22Rv1 (cell line): Measurements from ENCODE around the gene STOM.

Experiments
- ZFX ChIP-seq: fragments of 450-650 bp; IDR thresholded peaks from 2 replicates; pipeline ENCODE4 v1.6.1; 2017; ENCODE audit warnings: antibody characterized with exemption, borderline replicate concordance
- TF ChIP-seq, protein P1 (sequence below): fragments of 450-650 bp; IDR thresholded peaks from 2 replicates; pipeline ENCODE4 v1.5.1; 2017; ENCODE audit warnings: mild to moderate bottlenecking

- TF ChIP-seq, protein P1, sequence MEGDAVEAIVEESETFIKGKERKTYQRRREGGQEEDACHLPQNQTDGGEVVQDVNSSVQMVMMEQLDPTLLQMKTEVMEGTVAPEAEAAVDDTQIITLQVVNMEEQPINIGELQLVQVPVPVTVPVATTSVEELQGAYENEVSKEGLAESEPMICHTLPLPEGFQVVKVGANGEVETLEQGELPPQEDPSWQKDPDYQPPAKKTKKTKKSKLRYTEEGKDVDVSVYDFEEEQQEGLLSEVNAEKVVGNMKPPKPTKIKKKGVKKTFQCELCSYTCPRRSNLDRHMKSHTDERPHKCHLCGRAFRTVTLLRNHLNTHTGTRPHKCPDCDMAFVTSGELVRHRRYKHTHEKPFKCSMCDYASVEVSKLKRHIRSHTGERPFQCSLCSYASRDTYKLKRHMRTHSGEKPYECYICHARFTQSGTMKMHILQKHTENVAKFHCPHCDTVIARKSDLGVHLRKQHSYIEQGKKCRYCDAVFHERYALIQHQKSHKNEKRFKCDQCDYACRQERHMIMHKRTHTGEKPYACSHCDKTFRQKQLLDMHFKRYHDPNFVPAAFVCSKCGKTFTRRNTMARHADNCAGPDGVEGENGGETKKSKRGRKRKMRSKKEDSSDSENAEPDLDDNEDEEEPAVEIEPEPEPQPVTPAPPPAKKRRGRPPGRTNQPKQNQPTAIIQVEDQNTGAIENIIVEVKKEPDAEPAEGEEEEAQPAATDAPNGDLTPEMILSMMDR, result no peak
- TF ChIP-seq ZFX, result no peak
These were observed 45.3 kb downstream of the STOM start for GRCh38 chr9:121324755-121325154.
